HCT116 (cell line): ENCODE results near the gene CCDC158. TPM values are rescaled to one million over a fixed set of nuclear protein-coding genes. Genes with fewer than 3 reads are reported as not detected.
"Not testable (repeated sequence)": the region's sequence is repeated elsewhere in the genome, so short reads cannot be mapped to it uniquely, and the experiment has no call there.

Experiments used
- ATAC-seq: fragments of 200-7000 bp; cut with Tn5 transposase; 2 replicates; pipeline ENCODE4 v1.9.1; 2020; ENCODE audit warnings: mild to moderate bottlenecking, moderate library complexity
- BruUV-seq: library from RNA; stranded (reverse); fragments of 400-500 nt; replicated peaks from 2 replicates; lab custom pipeline; 2021; lab: Mats Ljungman, UMichigan
- CTCF ChIA-PET: fragments of 300-600 bp; sonication (Branson Sonifier 250); formaldehyde crosslinking; loops from one replicate; lab custom pipeline; 2021; ENCODE audit warnings: antibody characterized with exemption; lab: Charles Lee
- POLR2A ChIA-PET: fragments of 300-600, 350-600 bp; sonication (Branson Sonifier 250); formaldehyde crosslinking; loops from one replicate; lab custom pipeline; 2021; ENCODE audit warnings: antibody characterized with exemption; lab: Charles Lee
- RAD21 ChIA-PET, 2 experiments: fragments of 300-600 bp; sonication (Branson Sonifier 250); formaldehyde crosslinking; loops; one replicate each; lab custom pipeline; 2023; ENCODE audit warnings: low total read pairs in 2 of 2; ENCODE audit not compliant: uncharacterized antibody in 2 of 2, unreplicated experiment in 2 of 2, low non-redundant PET in 1 of 2; lab: Charles Lee
- DNase-seq: peaks from one replicate; pipeline ENCODE4 v3.0.0-alpha.2; 2010; ENCODE audit warnings: low read depth, low spot score
- H2AFZ ChIP-seq: fragments of 200-600 bp; shearing (Covaris generic), sonication (generic); 2 replicates; pipeline ENCODE4 v1.6.1; 2017; ENCODE audit warnings: low read depth, mixed run types, mixed read lengths, antibody characterized with exemption, low read length; ENCODE audit not compliant: poor library complexity, severe bottlenecking
- H3K27ac ChIP-seq: 2 replicates; pipeline ENCODE4 v1.5.1; 2012; ENCODE audit warnings: low read depth, low read length
- H3K27me3 ChIP-seq: fragments of 200-600 bp; sonication (generic); 2 replicates; pipeline ENCODE4 v1.6.1; 2016; ENCODE audit warnings: mixed run types, low read length, mixed read lengths; ENCODE audit not compliant: insufficient read depth
- H3K36me3 ChIP-seq, 2 experiments: fragments of 200-500 bp in 1 of 2; fragments of 200-600 bp in 1 of 2; sonication (Bioruptor generic) in 1 of 2; sonication (generic) in 1 of 2; 2 replicates each; pipeline versions ENCODE4 v1.5.1 to v1.6.1; 2014 to 2016; ENCODE audit warnings: low read length in 2 of 2, inconsistent platforms in 1 of 2, mixed read lengths in 1 of 2, mixed run types in 1 of 2; ENCODE audit not compliant: insufficient read depth in 2 of 2, control insufficient read depth in 1 of 2
- H3K4me1 ChIP-seq, 2 experiments: fragments of 200-600 bp in 1 of 2; sonication (generic) in 1 of 2; 2 replicates each; pipeline versions ENCODE4 v1.5.1 to v1.6.1; 2012 to 2017; ENCODE audit warnings: low read length in 2 of 2, inconsistent platforms in 1 of 2, mild to moderate bottlenecking in 1 of 2, mixed read lengths in 1 of 2, mixed run types in 1 of 2, moderate library complexity in 1 of 2; ENCODE audit not compliant: insufficient read depth in 2 of 2, control insufficient read depth in 1 of 2
- H3K4me2 ChIP-seq: fragments of 200-600 bp; sonication (generic); 2 replicates; pipeline ENCODE4 v1.6.1; 2017; ENCODE audit warnings: mixed run types, low read length, mixed read lengths
- H3K4me3 ChIP-seq, 2 experiments: fragments of 200-600 bp in 1 of 2; sonication (generic) in 1 of 2; replicated peaks in 1 of 2; 2 replicates each; pipeline ENCODE4 v1.5.1; 2011 to 2016; ENCODE audit warnings: low read length in 2 of 2, control low read depth in 1 of 2, low read depth in 1 of 2, mild to moderate bottlenecking in 1 of 2, mixed read lengths in 1 of 2, mixed run types in 1 of 2
- H3K79me2 ChIP-seq: fragments of 200-600 bp; sonication (generic); 2 replicates; pipeline ENCODE4 v1.6.1; 2017; ENCODE audit warnings: mild to moderate bottlenecking, mixed run types, low read length, moderate library complexity, mixed read lengths; ENCODE audit not compliant: insufficient read depth
- H3K9ac ChIP-seq: fragments of 200-600 bp; sonication (generic); 2 replicates; pipeline ENCODE4 v1.6.1; 2016; ENCODE audit warnings: low read length, mixed read lengths
- H3K9me2 ChIP-seq: fragments of 200-600 bp; sonication (generic), shearing (Covaris generic); 2 replicates; pipeline ENCODE4 v1.6.1; 2017; ENCODE audit warnings: mixed run types, mild to moderate bottlenecking, moderate library complexity; ENCODE audit not compliant: insufficient read depth
- H3K9me3 ChIP-seq, 2 experiments: fragments of 200-500 bp in 1 of 2; fragments of 200-600 bp in 1 of 2; sonication (Bioruptor generic) in 1 of 2; sonication (generic) in 1 of 2; 2 replicates each; pipeline ENCODE4 v1.6.1; 2014 to 2017; ENCODE audit warnings: low read length in 2 of 2, mixed read lengths in 2 of 2, inconsistent platforms in 1 of 2, low read depth in 1 of 2, mild to moderate bottlenecking in 1 of 2, mixed run types in 1 of 2, moderate library complexity in 1 of 2; ENCODE audit not compliant: control insufficient read depth in 1 of 2, insufficient read depth in 1 of 2
- H4K20me1 ChIP-seq: fragments of 200-600 bp; sonication (generic), shearing (Covaris generic); 2 replicates; pipeline ENCODE4 v1.6.1; 2017; ENCODE audit warnings: mixed run types, mild to moderate bottlenecking, moderate library complexity; ENCODE audit not compliant: insufficient read depth
- CBX3 ChIP-seq: IDR thresholded peaks from 2 replicates; pipeline ENCODE4 v1.6.1; 2012; ENCODE audit warnings: low read depth
- EGR1 ChIP-seq: IDR thresholded peaks from 2 replicates; pipeline ENCODE4 v1.6.1; 2012; ENCODE audit warnings: low read depth
- ELF1 ChIP-seq: IDR thresholded peaks from 2 replicates; pipeline ENCODE4 v1.6.1; 2012; ENCODE audit warnings: low read depth, borderline replicate concordance
- EZH2 ChIP-seq: fragments of 200-600 bp; sonication (generic); IDR thresholded peaks from 2 replicates; pipeline ENCODE4 v1.6.1; 2017; ENCODE audit warnings: antibody characterized with exemption, mixed run types
- FOSL1 ChIP-seq: IDR thresholded peaks from 2 replicates; pipeline ENCODE4 v1.6.1; 2012; ENCODE audit warnings: low read depth
- POLR2AphosphoS5 ChIP-seq: IDR thresholded peaks from 2 replicates; pipeline ENCODE4 v1.6.1; 2011; ENCODE audit warnings: mild to moderate bottlenecking, low read depth, low read length, moderate library complexity
- RAD21 ChIP-seq: IDR thresholded peaks from 2 replicates; pipeline ENCODE4 v1.6.1; 2012; ENCODE audit warnings: low read depth, mild to moderate bottlenecking
- SIN3A ChIP-seq: IDR thresholded peaks from 2 replicates; pipeline ENCODE4 v1.6.1; 2012; ENCODE audit warnings: low read depth
- SP1 ChIP-seq: IDR thresholded peaks from 2 replicates; pipeline ENCODE4 v1.6.1; 2012; ENCODE audit warnings: low read depth
- SRF ChIP-seq: IDR thresholded peaks from 2 replicates; pipeline ENCODE4 v1.6.1; 2012; ENCODE audit warnings: low read depth
- TCF7L2 ChIP-seq: IDR thresholded peaks from 2 replicates; pipeline ENCODE4 v1.7.0; 2011; ENCODE audit warnings: borderline replicate concordance, inconsistent platforms; ENCODE audit not compliant: insufficient read depth, insufficient read length; ENCODE audit errors: extremely low read depth
- YY1 ChIP-seq: IDR thresholded peaks from 2 replicates; pipeline ENCODE4 v1.6.1; 2011; ENCODE audit warnings: low read length, low read depth, moderate library complexity, mild to moderate bottlenecking; ENCODE audit not compliant: insufficient replicate concordance; ENCODE audit errors: extremely low read depth
- ZNF274 ChIP-seq: fragments of 200-500 bp; sonication (Bioruptor generic); IDR thresholded peaks from 2 replicates; pipeline ENCODE4 v1.6.1; 2014; ENCODE audit warnings: mild to moderate bottlenecking, low read depth, low read length, inconsistent platforms
- intact Hi-C: fragments of 100-400 bp; cut with micrococcal nuclease; formaldehyde crosslinking; loops from 2 replicates; pipeline ENCODE4 v1.10.0; 2022
- total RNA-seq: library from RNA; stranded (reverse); gene quantifications from one replicate; pipeline ENCODE4 v1.2.1, GENCODE V29; 2021; ENCODE audit not compliant: unreplicated experiment
- TF ChIP-seq, protein P1 (sequence below), 3 experiments: fragments of 200-600 bp in 1 of 3; sonication (generic) in 1 of 3; IDR thresholded peaks in 2 of 3; conservative IDR thresholded peaks in 1 of 3; 2 replicates each; pipeline ENCODE4 v1.5.1; 2012 to 2017; ENCODE audit warnings: low read depth in 2 of 3, low read length in 2 of 3, antibody characterized with exemption in 1 of 3, borderline replicate concordance in 1 of 3, control low read depth in 1 of 3, mild to moderate bottlenecking in 1 of 3, mixed read lengths in 1 of 3, mixed run types in 1 of 3, moderate library complexity in 1 of 3; ENCODE audit not compliant: insufficient read depth in 1 of 3
- TF ChIP-seq, protein P2 (sequence below): IDR thresholded peaks from 2 replicates; pipeline ENCODE4 v1.6.1; 2011; ENCODE audit warnings: mild to moderate bottlenecking, low read length, moderate library complexity; ENCODE audit not compliant: insufficient replicate concordance; ENCODE audit errors: extremely low read depth
- TF ChIP-seq, protein P3 (sequence below): IDR thresholded peaks from 2 replicates; pipeline ENCODE4 v1.6.1; 2012

CCDC158 gene
- total RNA-seq, 1 experiment from 2014 or later = not detected

DNA sequence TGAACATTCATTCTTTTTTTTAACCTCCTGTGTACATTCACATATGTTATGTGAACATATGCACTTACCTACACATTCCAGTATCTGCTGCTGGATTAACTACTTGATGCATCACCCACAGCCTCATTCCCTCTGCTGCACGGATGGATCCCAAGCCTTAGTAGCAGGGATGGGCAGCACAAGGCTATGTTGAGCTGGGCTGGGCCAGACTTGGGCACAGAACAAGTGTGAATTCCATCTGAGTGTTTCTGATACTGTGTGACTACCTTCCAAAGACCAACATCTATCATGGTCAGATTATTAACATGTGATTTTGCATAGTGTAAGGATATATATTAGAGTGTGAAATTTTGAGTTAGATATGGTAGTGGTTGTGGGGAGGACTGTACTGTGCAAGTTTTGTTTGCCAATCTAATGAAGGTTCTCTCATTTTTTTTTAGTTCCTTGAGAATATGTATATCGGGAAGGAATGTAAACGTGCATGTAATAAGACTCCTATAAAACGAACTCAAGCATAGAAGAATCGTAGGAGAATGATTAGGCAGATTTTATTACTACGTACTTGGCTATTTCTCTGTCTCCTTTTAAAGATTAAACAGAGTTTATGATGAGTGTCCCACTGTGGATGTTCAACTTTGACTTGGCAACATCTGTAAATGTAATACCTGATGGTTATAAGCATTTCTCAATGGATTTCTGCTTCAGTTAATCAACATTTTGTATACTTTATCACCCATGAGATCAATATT, 137.8 kb downstream of the CCDC158 start:
- H4K20me1 ChIP-seq = no peaks in the 10 kb centered on the region
- no peaks in the 10 kb centered on the region for H3K27me3 ChIP-seq
- H3K27ac ChIP-seq = no peak overlapping the region
- H3K4me3 ChIP-seq = no peak overlapping the region
- H3K4me2 ChIP-seq = no peak overlapping the region
- POLR2A ChIA-PET = no interaction called here
- no peaks in the 10 kb centered on the region for H3K9me2 ChIP-seq
- ATAC-seq (no peak), DNase-seq (no peak)
- no peaks in the 10 kb centered on the region for H3K36me3 ChIP-seq
- H2AFZ ChIP-seq = no peak overlapping the region
- intact Hi-C loops = no loop called here
- no peak for TF ChIP-seq ZNF274
- TF ChIP-seq SP1 = no peak
- TF ChIP-seq, protein P1, sequence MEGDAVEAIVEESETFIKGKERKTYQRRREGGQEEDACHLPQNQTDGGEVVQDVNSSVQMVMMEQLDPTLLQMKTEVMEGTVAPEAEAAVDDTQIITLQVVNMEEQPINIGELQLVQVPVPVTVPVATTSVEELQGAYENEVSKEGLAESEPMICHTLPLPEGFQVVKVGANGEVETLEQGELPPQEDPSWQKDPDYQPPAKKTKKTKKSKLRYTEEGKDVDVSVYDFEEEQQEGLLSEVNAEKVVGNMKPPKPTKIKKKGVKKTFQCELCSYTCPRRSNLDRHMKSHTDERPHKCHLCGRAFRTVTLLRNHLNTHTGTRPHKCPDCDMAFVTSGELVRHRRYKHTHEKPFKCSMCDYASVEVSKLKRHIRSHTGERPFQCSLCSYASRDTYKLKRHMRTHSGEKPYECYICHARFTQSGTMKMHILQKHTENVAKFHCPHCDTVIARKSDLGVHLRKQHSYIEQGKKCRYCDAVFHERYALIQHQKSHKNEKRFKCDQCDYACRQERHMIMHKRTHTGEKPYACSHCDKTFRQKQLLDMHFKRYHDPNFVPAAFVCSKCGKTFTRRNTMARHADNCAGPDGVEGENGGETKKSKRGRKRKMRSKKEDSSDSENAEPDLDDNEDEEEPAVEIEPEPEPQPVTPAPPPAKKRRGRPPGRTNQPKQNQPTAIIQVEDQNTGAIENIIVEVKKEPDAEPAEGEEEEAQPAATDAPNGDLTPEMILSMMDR (IDR thresholded peaks at IDR 0.05 in 2 of 3, conservative IDR thresholded peaks at IDR 0.05 in 1 of 3; ENCODE audit: borderline replicate concordance in 1 of 3, insufficient read depth in 1 of 3, low read depth in 2 of 3, low read length in 2 of 3) = no peak
- TF ChIP-seq, protein P2, sequence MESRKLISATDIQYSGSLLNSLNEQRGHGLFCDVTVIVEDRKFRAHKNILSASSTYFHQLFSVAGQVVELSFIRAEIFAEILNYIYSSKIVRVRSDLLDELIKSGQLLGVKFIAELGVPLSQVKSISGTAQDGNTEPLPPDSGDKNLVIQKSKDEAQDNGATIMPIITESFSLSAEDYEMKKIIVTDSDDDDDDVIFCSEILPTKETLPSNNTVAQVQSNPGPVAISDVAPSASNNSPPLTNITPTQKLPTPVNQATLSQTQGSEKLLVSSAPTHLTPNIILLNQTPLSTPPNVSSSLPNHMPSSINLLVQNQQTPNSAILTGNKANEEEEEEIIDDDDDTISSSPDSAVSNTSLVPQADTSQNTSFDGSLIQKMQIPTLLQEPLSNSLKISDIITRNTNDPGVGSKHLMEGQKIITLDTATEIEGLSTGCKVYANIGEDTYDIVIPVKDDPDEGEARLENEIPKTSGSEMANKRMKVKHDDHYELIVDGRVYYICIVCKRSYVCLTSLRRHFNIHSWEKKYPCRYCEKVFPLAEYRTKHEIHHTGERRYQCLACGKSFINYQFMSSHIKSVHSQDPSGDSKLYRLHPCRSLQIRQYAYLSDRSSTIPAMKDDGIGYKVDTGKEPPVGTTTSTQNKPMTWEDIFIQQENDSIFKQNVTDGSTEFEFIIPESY = no peak
- no peak for TF ChIP-seq EZH2
- no peak for TF ChIP-seq EGR1
- TF ChIP-seq SRF = no peak
- TF ChIP-seq POLR2AphosphoS5 = no peak
- TF ChIP-seq, protein P3, sequence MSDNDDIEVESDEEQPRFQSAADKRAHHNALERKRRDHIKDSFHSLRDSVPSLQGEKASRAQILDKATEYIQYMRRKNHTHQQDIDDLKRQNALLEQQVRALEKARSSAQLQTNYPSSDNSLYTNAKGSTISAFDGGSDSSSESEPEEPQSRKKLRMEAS = no peak
- TF ChIP-seq YY1 = no peak
- TF ChIP-seq SIN3A = no peak
- no peak for TF ChIP-seq RAD21
- TF ChIP-seq ELF1 = no peak
- no peak for TF ChIP-seq TCF7L2
- no peak for TF ChIP-seq FOSL1
- no peak for TF ChIP-seq CBX3
- RAD21 ChIA-PET = no interaction called here
- H3K9me3 ChIP-seq = no peaks in the 10 kb centered on the region
- no TSS peak for BruUV-seq
- CTCF ChIA-PET = no interaction called here
- H3K4me1 ChIP-seq = no peaks in the 10 kb centered on the region
- H3K9ac ChIP-seq = no peak overlapping the region
- no peaks in the 10 kb centered on the region for H3K79me2 ChIP-seq

DNA sequence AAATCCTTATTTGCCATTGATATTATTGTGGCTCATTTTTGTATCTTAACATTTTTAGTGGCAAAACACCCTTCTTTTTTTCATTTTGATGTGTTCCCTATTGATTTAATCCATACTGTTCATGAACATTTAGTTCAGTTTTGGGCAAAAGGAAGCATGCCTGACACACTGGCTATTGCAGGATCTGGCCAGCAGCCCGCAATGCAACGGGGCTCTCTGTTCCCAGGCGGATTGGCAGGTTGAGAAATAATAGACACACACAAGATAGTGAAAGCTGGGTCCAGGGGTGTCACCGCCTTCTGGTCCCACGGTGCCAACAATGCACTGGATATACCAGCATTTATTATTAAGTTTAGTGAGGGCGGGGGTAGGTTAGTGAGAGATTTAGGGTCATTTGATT, 139.3 kb downstream of the CCDC158 start:
- CTCF ChIA-PET, H3K9me3 ChIP-seq, H3K27ac ChIP-seq, intact Hi-C loops, H3K36me3 ChIP-seq, H3K4me3 ChIP-seq, POLR2A ChIA-PET, RAD21 ChIA-PET, H3K4me1 ChIP-seq, DNase-seq, H4K20me1 ChIP-seq, H3K9ac ChIP-seq, H3K27me3 ChIP-seq, H3K9me2 ChIP-seq, H2AFZ ChIP-seq, H3K79me2 ChIP-seq, ATAC-seq, BruUV-seq, H3K4me2 ChIP-seq: not testable (repeated sequence)
